NCI-H1048 (cell line): Measurements from ENCODE around the gene TOP1.

ENCODE experiments used
- DNase-seq: peaks from one replicate; lab custom pipeline; 2025; lab: John Stamatoyannopoulos, UW

The TOP1 gene

GRCh38 chr20:41147767-41148191 is 119.2 kb downstream of the TOP1 start:
- no peak for DNase-seq

GRCh38 chr20:41148942-41149341 is 120.3 kb downstream of the TOP1 start:
- no peak for DNase-seq

- DNase-seq, result no peak
These were observed 122.0 kb downstream of the TOP1 start for GRCh38 chr20:41150664-41151063.

- no peak for DNase-seq
These were observed 122.7 kb downstream of the TOP1 start for GRCh38 chr20:41151134-41151869.

- DNase-seq, result no peak
These were observed 123.6 kb downstream of the TOP1 start for GRCh38 chr20:41152108-41152757.

- no peak for DNase-seq
These were observed 126.0 kb downstream of the TOP1 start for GRCh38 chr20:41154436-41155176.

GRCh38 chr20:41155261-41155660 is 126.6 kb downstream of the TOP1 start:
- DNase-seq, result no peak

GRCh38 chr20:41158082-41158625 is 129.5 kb downstream of the TOP1 start:
- no peak for DNase-seq

- no peak for DNase-seq
These were observed 130.9 kb downstream of the TOP1 start for GRCh38 chr20:41159547-41159946.

GRCh38 chr20:41160686-41161085 is 132.1 kb downstream of the TOP1 start:
- no peak for DNase-seq

GRCh38 chr20:41161886-41162285 is 133.3 kb downstream of the TOP1 start:
- no peak for DNase-seq

GRCh38 chr20:41162396-41162795 is 133.8 kb downstream of the TOP1 start:
- no peak for DNase-seq

GRCh38 chr20:41163821-41164220 is 135.2 kb downstream of the TOP1 start:
- DNase-seq, result no peak

- no peak for DNase-seq
These were observed 136.6 kb downstream of the TOP1 start for GRCh38 chr20:41165001-41165882.

- DNase-seq, result no peak
These were observed 137.8 kb downstream of the TOP1 start for GRCh38 chr20:41166201-41167117.

- no peak for DNase-seq
These were observed 138.5 kb downstream of the TOP1 start for GRCh38 chr20:41167118-41167470.

GRCh38 chr20:41167481-41168253 is 139.0 kb downstream of the TOP1 start:
- no peak for DNase-seq

- no peak for DNase-seq
These were observed 139.9 kb downstream of the TOP1 start for GRCh38 chr20:41168281-41169161.

GRCh38 chr20:41169162-41169690 is 140.6 kb downstream of the TOP1 start:
- DNase-seq, result no peak
